IMR-90 (cell line): ENCODE results near the gene BCAS3. TPM values are rescaled to one million over a fixed set of nuclear protein-coding genes. Genes with fewer than 3 reads are reported as not detected.

ENCODE experiments used
- ATAC-seq: fragments of 200-7000 bp; cut with Tn5 transposase; 2 replicates; pipeline ENCODE4 v1.9.1; 2020; ENCODE audit warnings: low read depth, mild to moderate bottlenecking, moderate library complexity
- BruUV-seq: library from RNA; stranded (reverse); fragments of 400-500 nt; replicated peaks from 2 replicates; lab custom pipeline; 2021; lab: Mats Ljungman, UMichigan
- CTCF ChIA-PET: fragments of 300-600 bp; formaldehyde crosslinking; extraction: SDS; loops from one replicate; lab custom pipeline; 2021; ENCODE audit warnings: antibody characterized with exemption; lab: Yijun Ruan, JAX
- POLR2A ChIA-PET: fragments of 300-600 bp; sonication (Branson Sonifier 250); formaldehyde crosslinking; loops from one replicate; lab custom pipeline; 2022; ENCODE audit warnings: antibody characterized with exemption; ENCODE audit not compliant: unreplicated experiment; lab: Charles Lee
- DNase-seq: peaks from one replicate; pipeline ENCODE4 v3.0.0; 2013
- H2AFZ ChIP-seq: replicated peaks from 2 replicates; pipeline ENCODE3; 2013; ENCODE audit warnings: low read length, mild to moderate bottlenecking; ENCODE audit not compliant: poor library complexity
- H2AK5ac ChIP-seq: 2 replicates; pipeline ENCODE4 v1.6.1; 2013; ENCODE audit warnings: low read depth, low read length, inconsistent platforms
- H2AK9ac ChIP-seq: replicated peaks from 2 replicates; pipeline ENCODE3; 2013; ENCODE audit warnings: mild to moderate bottlenecking, low read depth, low read length, moderate library complexity; ENCODE audit not compliant: poor library complexity
- H2BK120ac ChIP-seq: 2 replicates; pipeline ENCODE4 v1.6.1; 2013; ENCODE audit warnings: low read depth, low read length, inconsistent platforms
- H2BK15ac ChIP-seq: 3 replicates; pipeline ENCODE4 v1.6.1; 2013; ENCODE audit warnings: low read depth, low read length, inconsistent platforms
- H2BK20ac ChIP-seq: 2 replicates; pipeline ENCODE4 v1.6.1; 2013; ENCODE audit warnings: low read depth, mild to moderate bottlenecking, inconsistent platforms, low read length, moderate library complexity
- H2BK5ac ChIP-seq: 2 replicates; pipeline ENCODE4 v1.6.1; 2013; ENCODE audit warnings: mild to moderate bottlenecking, low read depth, low read length, inconsistent platforms; ENCODE audit not compliant: poor library complexity, severe bottlenecking
- H3K14ac ChIP-seq: replicated peaks from 2 replicates; pipeline ENCODE4 v1.6.1; 2013; ENCODE audit warnings: low read depth, low read length, inconsistent platforms
- H3K18ac ChIP-seq: 2 replicates; pipeline ENCODE4 v1.6.1; 2013; ENCODE audit warnings: low read depth, low read length, control low read depth
- H3K23ac ChIP-seq: 2 replicates; pipeline ENCODE4 v1.6.1; 2013; ENCODE audit warnings: low read depth, low read length, inconsistent platforms
- H3K27ac ChIP-seq: 2 replicates; pipeline ENCODE4 v1.5.1; 2013; ENCODE audit warnings: mild to moderate bottlenecking, control low read depth, low read length; ENCODE audit not compliant: insufficient read depth
- H3K27me3 ChIP-seq: 2 replicates; pipeline ENCODE4 v1.6.1; 2013; ENCODE audit warnings: low read length; ENCODE audit not compliant: control insufficient read depth, insufficient read depth
- H3K36me3 ChIP-seq: 2 replicates; pipeline ENCODE4 v1.6.1; 2013; ENCODE audit warnings: low read length, mixed read lengths; ENCODE audit not compliant: control insufficient read depth, insufficient read depth
- H3K4ac ChIP-seq: 2 replicates; pipeline ENCODE4 v1.6.1; 2013; ENCODE audit warnings: low read depth, low read length, inconsistent platforms
- H3K4me1 ChIP-seq: 2 replicates; pipeline ENCODE4 v1.6.1; 2013; ENCODE audit warnings: low read length, mixed read lengths; ENCODE audit not compliant: control insufficient read depth, insufficient read depth
- H3K4me2 ChIP-seq: 2 replicates; pipeline ENCODE4 v1.6.1; 2013; ENCODE audit warnings: low read depth, mild to moderate bottlenecking, control low read depth, low read length, moderate library complexity
- H3K4me3 ChIP-seq: 2 replicates; pipeline ENCODE4 v1.5.1; 2013; ENCODE audit warnings: low read depth, mild to moderate bottlenecking, control low read depth, low read length, moderate library complexity; ENCODE audit not compliant: insufficient read depth
- H3K56ac ChIP-seq: 2 replicates; pipeline ENCODE4 v1.6.1; 2013; ENCODE audit warnings: low read length, inconsistent platforms; ENCODE audit not compliant: insufficient read depth; ENCODE audit errors: extremely low read depth
- H3K79me1 ChIP-seq, 2 experiments: 2 replicates each; pipeline ENCODE4 v1.6.1; 2013; ENCODE audit warnings: low read length in 2 of 2, inconsistent platforms in 1 of 2, low read depth in 1 of 2
- H3K9ac ChIP-seq: 2 replicates; pipeline ENCODE4 v1.6.1; 2013; ENCODE audit warnings: low read depth, low read length, control low read depth
- H3K9me1 ChIP-seq: 2 replicates; pipeline ENCODE4 v1.6.1; 2013; ENCODE audit warnings: low read length, inconsistent platforms; ENCODE audit not compliant: insufficient read depth
- H3K9me3 ChIP-seq: 2 replicates; pipeline ENCODE4 v1.6.1; 2013; ENCODE audit warnings: low read length; ENCODE audit not compliant: control insufficient read depth, insufficient read depth
- H4K20me1 ChIP-seq: 2 replicates; pipeline ENCODE4 v1.6.1; 2013; ENCODE audit warnings: low read length, inconsistent platforms; ENCODE audit not compliant: insufficient read depth
- H4K5ac ChIP-seq: 2 replicates; pipeline ENCODE4 v1.6.1; 2013; ENCODE audit warnings: mild to moderate bottlenecking, low read depth, low read length, control low read depth
- H4K8ac ChIP-seq, 2 experiments: 2 replicates each; pipeline ENCODE4 v1.6.1; 2013; ENCODE audit warnings: low read depth in 2 of 2, low read length in 2 of 2, control low read depth in 1 of 2, inconsistent platforms in 1 of 2
- H4K91ac ChIP-seq: 2 replicates; pipeline ENCODE4 v1.6.1; 2013; ENCODE audit warnings: low read depth, low read length, inconsistent platforms; ENCODE audit not compliant: insufficient read depth
- BHLHE40 ChIP-seq: fragments of 150-350 bp; IDR thresholded peaks from 2 replicates; pipeline ENCODE4 v1.6.1; 2016; ENCODE audit warnings: mild to moderate bottlenecking, low read depth, low read length
- CEBPB ChIP-seq: IDR thresholded peaks from 2 replicates; pipeline ENCODE4 v1.6.1; 2012; ENCODE audit warnings: low read depth, low read length, improper control_type of control experiment
- MAFK ChIP-seq: IDR thresholded peaks from 2 replicates; pipeline ENCODE4 v1.6.1; 2012; ENCODE audit warnings: low read depth, low read length, improper control_type of control experiment
- RAD21 ChIP-seq: IDR thresholded peaks from 2 replicates; pipeline ENCODE4 v1.6.1; 2012; ENCODE audit warnings: low read length, improper control_type of control experiment
- RCOR1 ChIP-seq: IDR thresholded peaks from 2 replicates; pipeline ENCODE4 v1.6.1; 2012; ENCODE audit warnings: mild to moderate bottlenecking, low read length, improper control_type of control experiment; ENCODE audit not compliant: insufficient replicate concordance
- RFX5 ChIP-seq: IDR thresholded peaks from 2 replicates; pipeline ENCODE4 v1.8.0; 2012; ENCODE audit warnings: low read depth, mild to moderate bottlenecking, low read length, moderate library complexity
- SMC3 ChIP-seq: fragments of 150-350 bp; IDR thresholded peaks from 2 replicates; pipeline ENCODE4 v1.6.1; 2016; ENCODE audit warnings: low read depth, mild to moderate bottlenecking, antibody characterized with exemption, low read length, moderate library complexity
- WGBS, 2 experiments: methylation state at CpG; one replicate each; pipeline versions ENCODE4 v1.1.5 to v1.1.7; 2013; ENCODE audit warnings: missing lambda C conversion rate in 2 of 2; ENCODE audit not compliant: insufficient read length in 1 of 2; ENCODE audit errors: extremely low coverage in 2 of 2; 5-methylcytosine and 5-hydroxymethylcytosine counted together
- dilution Hi-C: fragments of 300-500 bp; cut with HindIII; formaldehyde crosslinking; loops from one replicate; pipeline ENCODE4 v1.14.3; 2018; ENCODE audit warnings: low sequenced_read_pairs; ENCODE audit not compliant: unreplicated experiment
- in situ Hi-C: fragments of 300-500 bp; cut with MboI; formaldehyde crosslinking; loops from 3 replicates; pipeline ENCODE4 v1.14.3; 2019; ENCODE audit warnings: low sequenced_read_pairs, inconsistent platforms, mixed read lengths
- intact Hi-C: fragments of 100-400 bp; cut with micrococcal nuclease; formaldehyde crosslinking; loops from 2 replicates; pipeline ENCODE4 v1.10.0; 2022
- polyA plus RNA-seq, 3 experiments: library from polyadenylated mRNA; depleted of rRNA; stranded (reverse); fragments of >200 nt; gene quantifications; 2 replicates each; pipeline ENCODE4 v1.2.3, GENCODE V29; 2012; ENCODE audit warnings: low replicate concordance in 1 of 3
- total RNA-seq: library from RNA; depleted of rRNA; stranded (reverse); fragments of >200 nt; gene quantifications from 2 replicates; pipeline ENCODE4 v1.2.3, GENCODE V29; 2012
- TF ChIP-seq, protein P1 (sequence below): fragments of 150-350 bp; IDR thresholded peaks from 2 replicates; pipeline ENCODE4 v1.6.1; 2017; ENCODE audit warnings: mild to moderate bottlenecking, antibody characterized with exemption, low read length, low read depth
- TF ChIP-seq, protein P2 (sequence below): fragments of 150-350 bp; IDR thresholded peaks from 2 replicates; pipeline ENCODE4 v1.6.1; 2016; ENCODE audit warnings: low read depth, mild to moderate bottlenecking, low read length, moderate library complexity, borderline replicate concordance

The BCAS3 gene
- total and polyA plus RNA-seq, 2 of the 4 experiments (the other 2 are of a cell fraction): 6.3 to 27.1 TPM

DNA sequence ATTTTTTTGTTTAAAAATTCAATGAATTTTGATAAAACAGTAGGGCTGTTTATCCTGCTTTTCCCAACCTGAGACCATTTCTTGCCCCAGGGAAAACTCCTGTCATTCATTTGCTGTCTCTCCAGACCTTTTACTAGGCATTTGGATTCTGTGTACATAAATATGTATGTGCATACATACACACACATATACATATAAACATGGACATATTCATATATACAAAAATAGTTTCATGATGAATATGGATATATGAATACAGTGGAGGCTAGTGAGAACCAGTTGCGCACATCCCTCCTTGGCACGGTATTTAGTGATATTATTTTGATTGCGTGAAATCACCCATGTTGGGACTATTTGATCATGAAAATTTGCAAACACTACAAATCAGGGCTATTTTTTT, 269.9 kb downstream of the BCAS3 start:
- Histone ChIP-seq H3K56ac (no peak overlapping the region), H3K18ac (no peak overlapping the region), H3K27ac (no peak overlapping the region), H4K5ac (no peak overlapping the region), H4K20me1 (no peaks in the 10 kb centered on the region), H2BK20ac (no peak overlapping the region), H4K8ac (no peak overlapping the region), H2BK5ac (peak overlapping the region; percentile 32), H3K9ac (no peak overlapping the region), H3K4ac (no peak overlapping the region), H3K79me1 (0 out of 4 replicates have a peak, but pooled peaks cover 0 to 3% of the 10 kb centered on the region in 2 experiments), H4K91ac (no peak overlapping the region), H3K4me2 (peak overlapping the region; percentile 11; the same call in 1 of the 2 replicates), H3K4me3 (no peak overlapping the region), H3K14ac (no peak overlapping the region), H2AK5ac (no peak overlapping the region), H3K4me1 (peaks cover 3% of the 10 kb centered on the region; the same call in 1 of the 2 replicates), H2BK120ac (no peak overlapping the region), H2AFZ (no peak overlapping the region), H3K23ac (no peak overlapping the region), H2BK15ac (no peak overlapping the region), H3K9me3 (no peaks in the 10 kb centered on the region), H2AK9ac (no peak overlapping the region), H3K36me3 (no peaks in the 10 kb centered on the region), H3K9me1 (peaks cover 5% of the 10 kb centered on the region), H3K27me3 (no peaks in the 10 kb centered on the region)
- BruUV-seq: no TSS peak
- CTCF ChIA-PET: interaction anchor here (1.2 kb wide), 1 partner anchor 9 kb away, joined by 4 read pairs; no protein-coding TSS in a partner anchor
- no CpG with 5 or more reads among the region's 3 CpGs for WGBS, 2 experiments
- dilution Hi-C loops: no loop called here
- ATAC-seq (no peak), DNase-seq (no peak)
- in situ Hi-C loops: no loop called here
- TF ChIP-seq BHLHE40 (no peak), RAD21 (no peak), SMC3 (no peak), MAFK (no peak), RCOR1 (no peak), RFX5 (no peak), CEBPB (no peak)
- TF ChIP-seq, protein P1, sequence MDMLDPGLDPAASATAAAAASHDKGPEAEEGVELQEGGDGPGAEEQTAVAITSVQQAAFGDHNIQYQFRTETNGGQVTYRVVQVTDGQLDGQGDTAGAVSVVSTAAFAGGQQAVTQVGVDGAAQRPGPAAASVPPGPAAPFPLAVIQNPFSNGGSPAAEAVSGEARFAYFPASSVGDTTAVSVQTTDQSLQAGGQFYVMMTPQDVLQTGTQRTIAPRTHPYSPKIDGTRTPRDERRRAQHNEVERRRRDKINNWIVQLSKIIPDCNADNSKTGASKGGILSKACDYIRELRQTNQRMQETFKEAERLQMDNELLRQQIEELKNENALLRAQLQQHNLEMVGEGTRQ: no peak
- TF ChIP-seq, protein P2, sequence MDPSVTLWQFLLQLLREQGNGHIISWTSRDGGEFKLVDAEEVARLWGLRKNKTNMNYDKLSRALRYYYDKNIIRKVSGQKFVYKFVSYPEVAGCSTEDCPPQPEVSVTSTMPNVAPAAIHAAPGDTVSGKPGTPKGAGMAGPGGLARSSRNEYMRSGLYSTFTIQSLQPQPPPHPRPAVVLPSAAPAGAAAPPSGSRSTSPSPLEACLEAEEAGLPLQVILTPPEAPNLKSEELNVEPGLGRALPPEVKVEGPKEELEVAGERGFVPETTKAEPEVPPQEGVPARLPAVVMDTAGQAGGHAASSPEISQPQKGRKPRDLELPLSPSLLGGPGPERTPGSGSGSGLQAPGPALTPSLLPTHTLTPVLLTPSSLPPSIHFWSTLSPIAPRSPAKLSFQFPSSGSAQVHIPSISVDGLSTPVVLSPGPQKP: no peak
- intact Hi-C loops: no loop called here
- POLR2A ChIA-PET: no interaction called here
